Panc1 (cell line): ENCODE data around the gene UBE2E2. TPM values are rescaled to one million over a fixed set of nuclear protein-coding genes. Genes with fewer than 3 reads are reported as not detected.

Experiments used
- ATAC-seq: fragments of 200-7000 bp; cut with Tn5 transposase; 2 replicates; pipeline ENCODE4 v1.9.1; 2020; ENCODE audit warnings: mild to moderate bottlenecking, moderate library complexity
- BruUV-seq: library from RNA; stranded (reverse); fragments of 400-500 nt; replicated peaks from 2 replicates; lab custom pipeline; 2021; lab: Mats Ljungman, UMichigan
- CTCF ChIA-PET: fragments of 300-600 bp; sonication (Branson Sonifier 250); formaldehyde crosslinking; loops from one replicate; lab custom pipeline; 2022; ENCODE audit warnings: antibody characterized with exemption; lab: Charles Lee
- POLR2A ChIA-PET: fragments of 300-600 bp; sonication (Branson Sonifier 250); formaldehyde crosslinking; loops from one replicate; lab custom pipeline; 2022; ENCODE audit warnings: antibody characterized with exemption; lab: Charles Lee
- DNase-seq: peaks from one replicate; pipeline ENCODE4 v3.0.0-alpha.2; 2010; ENCODE audit warnings: low read depth, low spot score
- H3K27ac ChIP-seq: 2 replicates; pipeline ENCODE4 v1.5.1; 2011; ENCODE audit warnings: mild to moderate bottlenecking, low read length, inconsistent platforms
- H3K27me3 ChIP-seq: fragments of 200-500 bp; sonication (Bioruptor generic); 2 replicates; pipeline ENCODE4 v1.6.0; 2014; ENCODE audit warnings: low read length, inconsistent platforms; ENCODE audit not compliant: control insufficient read depth, insufficient read depth
- H3K36me3 ChIP-seq: fragments of 200-500 bp; sonication (Bioruptor generic); 2 replicates; pipeline ENCODE4 v1.5.1; 2014; ENCODE audit warnings: inconsistent platforms, mild to moderate bottlenecking, low read length, moderate library complexity; ENCODE audit not compliant: control insufficient read depth, insufficient read depth
- H3K4me1 ChIP-seq: 2 replicates; pipeline ENCODE4 v1.5.1; 2011; ENCODE audit warnings: inconsistent platforms, mild to moderate bottlenecking, low read length, moderate library complexity; ENCODE audit not compliant: control insufficient read depth, insufficient read depth
- H3K4me3 ChIP-seq, 2 experiments: 2 replicates each; pipeline ENCODE4 v1.5.1; 2011 to 2012; ENCODE audit warnings: low read depth in 2 of 2, low read length in 2 of 2, mild to moderate bottlenecking in 2 of 2, inconsistent platforms in 1 of 2, moderate library complexity in 1 of 2
- H3K9me3 ChIP-seq: fragments of 200-500 bp; sonication (Bioruptor generic); 2 replicates; pipeline ENCODE4 v1.5.1; 2014; ENCODE audit warnings: low read depth, mild to moderate bottlenecking, inconsistent platforms, low read length, moderate library complexity; ENCODE audit not compliant: control insufficient read depth, insufficient read depth
- CTCF ChIP-seq: fragments of 450-650 bp; IDR thresholded peaks from 2 replicates; pipeline ENCODE4 v1.5.1; 2017; ENCODE audit warnings: mild to moderate bottlenecking
- POLR2AphosphoS5 ChIP-seq: IDR thresholded peaks from 2 replicates; pipeline ENCODE4 v1.6.1; 2012; ENCODE audit warnings: mild to moderate bottlenecking, low read depth, low read length, moderate library complexity
- REST ChIP-seq, 2 experiments: IDR thresholded peaks; 2 replicates each; pipeline ENCODE4 v1.6.1; 2011 to 2012; ENCODE audit warnings: low read depth in 2 of 2, control low read depth in 1 of 2, low read length in 1 of 2, mild to moderate bottlenecking in 1 of 2, moderate library complexity in 1 of 2; ENCODE audit not compliant: insufficient read depth in 1 of 2
- SIN3A ChIP-seq: IDR thresholded peaks from 2 replicates; pipeline ENCODE4 v1.6.1; 2012; ENCODE audit warnings: low read depth, mild to moderate bottlenecking, low read length, moderate library complexity, borderline replicate concordance; ENCODE audit not compliant: insufficient read depth
- TCF7L2 ChIP-seq: IDR thresholded peaks from 2 replicates; pipeline ENCODE4 v1.6.1; 2011; ENCODE audit warnings: mild to moderate bottlenecking, low read depth, low read length, inconsistent platforms
- in situ Hi-C: cut with HindIII; loops from 2 replicates; pipeline ENCODE4 v1.10.0; 2016; ENCODE audit warnings: low sequenced_read_pairs, low pct_unique_long_range_greater_than_20kb
- intact Hi-C: fragments of 100-400 bp; cut with micrococcal nuclease; formaldehyde crosslinking; loops from one replicate; pipeline ENCODE4 v1.10.0; 2022; ENCODE audit not compliant: unreplicated experiment
- total RNA-seq: library from RNA; stranded (reverse); gene quantifications from one replicate; pipeline ENCODE4 v1.2.1, GENCODE V29; 2021; ENCODE audit not compliant: unreplicated experiment

The UBE2E2 gene
- total RNA-seq, 1 experiment from 2014 or later = 38.2 TPM

GRCh38 chr3:23241256-23241655, 38.1 kb downstream of the UBE2E2 start:
- ATAC-seq = no peak
- ChIA-PET POLR2A (no interaction called here), CTCF (no interaction called here)
- no peak for DNase-seq
- no peaks in the 10 kb centered on the region for H3K27me3 ChIP-seq
- no peaks in the 10 kb centered on the region for H3K36me3 ChIP-seq
- no TSS peak for BruUV-seq
- in situ Hi-C loops (no loop called here), intact Hi-C loops (no loop called here)
- TF ChIP-seq POLR2AphosphoS5 (no peak), REST (IDR thresholded peaks at IDR 0.05; ENCODE audit: insufficient read depth in 1 of 2, low read depth in 2 of 2, low read length in 1 of 2) (no peak), CTCF (no peak), TCF7L2 (no peak), SIN3A (no peak)
- no peaks in the 10 kb centered on the region; the same call in 1 of the 2 replicates for H3K4me1 ChIP-seq
- H3K4me3 ChIP-seq = no peak overlapping the region
- no peak overlapping the region for H3K27ac ChIP-seq
- H3K9me3 ChIP-seq = no peaks in the 10 kb centered on the region

GRCh38 chr3:23242106-23242505, 39.0 kb downstream of the UBE2E2 start:
- Histone ChIP-seq H3K9me3 (no peaks in the 10 kb centered on the region), H3K36me3 (no peaks in the 10 kb centered on the region), H3K27me3 (no peaks in the 10 kb centered on the region), H3K27ac (no peak overlapping the region), H3K4me3 (no peak overlapping the region), H3K4me1 (no peaks in the 10 kb centered on the region; the same call in 1 of the 2 replicates)
- ChIA-PET POLR2A (no interaction called here), CTCF (no interaction called here)
- BruUV-seq = no TSS peak
- intact Hi-C loops (no loop called here), in situ Hi-C loops (no loop called here)
- TF ChIP-seq REST (IDR thresholded peaks at IDR 0.05; ENCODE audit: insufficient read depth in 1 of 2, low read depth in 2 of 2, low read length in 1 of 2) (no peak), SIN3A (no peak), POLR2AphosphoS5 (no peak), CTCF (no peak), TCF7L2 (no peak)
- DNase-seq (no peak), ATAC-seq (no peak)
